NOMO-1 treated with DMSO at 0.1 percent for 48 hours (cell line): ENCODE measurements around the gene FAM72C.
"Not testable (repeated sequence)": the region's sequence is repeated elsewhere in the genome, so short reads cannot be mapped to it uniquely, and the experiment has no call there.

Experiments
- DNase-seq: peaks from one replicate; lab custom pipeline; 2025; ENCODE audit not compliant: unreplicated experiment; lab: John Stamatoyannopoulos, UW

The FAM72C gene

GRCh38 chr1:143913705-143914104 lies 58.1 kb downstream of the FAM72C start:
- not testable (repeated sequence) for DNase-seq
